Neural cell (in vitro differentiated cells): ENCODE data around the gene SLX4IP.

Experiments used
- EP300 ChIP-seq: fragments of 450-650 bp; conservative IDR thresholded peaks from 2 replicates; pipeline ENCODE4 v1.6.1; 2014; ENCODE audit warnings: antibody characterized with exemption, mild to moderate bottlenecking, moderate library complexity; ENCODE audit not compliant: poor library complexity, severe bottlenecking
- TF ChIP-seq, protein P1 (sequence below): fragments of 450-650 bp; IDR thresholded peaks from 2 replicates; pipeline ENCODE4 v1.5.1; 2014; ENCODE audit warnings: antibody characterized with exemption, mild to moderate bottlenecking, moderate library complexity; ENCODE audit not compliant: poor library complexity, severe bottlenecking

DNA sequence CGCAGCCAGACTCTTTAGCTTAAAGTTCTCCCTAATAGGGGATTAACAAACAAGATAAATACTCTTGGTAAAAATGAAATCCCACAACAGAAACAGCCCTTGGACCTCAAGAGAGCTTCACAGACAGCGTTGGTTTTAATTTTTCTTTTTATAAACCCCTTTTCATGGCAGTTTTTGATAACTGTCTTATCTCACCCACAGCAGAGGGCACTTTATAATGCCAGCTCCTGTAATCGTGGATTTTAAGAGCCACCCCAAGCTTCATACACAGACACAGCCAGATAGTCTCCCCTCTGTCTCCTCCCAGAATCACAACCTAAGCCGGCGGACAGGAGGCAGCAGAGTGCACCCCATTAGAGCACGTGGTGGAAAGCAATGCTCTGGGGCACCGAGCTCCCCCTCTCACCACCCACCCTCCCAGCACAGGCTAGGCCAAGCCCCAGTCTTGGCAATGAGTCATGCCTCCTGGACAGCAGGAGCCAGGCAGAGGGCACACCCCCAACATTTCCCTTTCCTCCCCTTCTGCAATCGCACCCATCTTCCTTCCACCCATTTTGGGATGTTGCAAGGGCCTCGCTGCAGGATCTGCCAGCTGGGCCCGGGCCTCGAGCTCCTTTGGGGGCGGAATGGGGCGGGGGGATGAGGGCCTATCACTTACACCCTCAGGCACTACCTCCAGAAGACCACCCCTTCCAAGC lies 236.3 kb downstream of the SLX4IP start:
- TF ChIP-seq, protein P1, sequence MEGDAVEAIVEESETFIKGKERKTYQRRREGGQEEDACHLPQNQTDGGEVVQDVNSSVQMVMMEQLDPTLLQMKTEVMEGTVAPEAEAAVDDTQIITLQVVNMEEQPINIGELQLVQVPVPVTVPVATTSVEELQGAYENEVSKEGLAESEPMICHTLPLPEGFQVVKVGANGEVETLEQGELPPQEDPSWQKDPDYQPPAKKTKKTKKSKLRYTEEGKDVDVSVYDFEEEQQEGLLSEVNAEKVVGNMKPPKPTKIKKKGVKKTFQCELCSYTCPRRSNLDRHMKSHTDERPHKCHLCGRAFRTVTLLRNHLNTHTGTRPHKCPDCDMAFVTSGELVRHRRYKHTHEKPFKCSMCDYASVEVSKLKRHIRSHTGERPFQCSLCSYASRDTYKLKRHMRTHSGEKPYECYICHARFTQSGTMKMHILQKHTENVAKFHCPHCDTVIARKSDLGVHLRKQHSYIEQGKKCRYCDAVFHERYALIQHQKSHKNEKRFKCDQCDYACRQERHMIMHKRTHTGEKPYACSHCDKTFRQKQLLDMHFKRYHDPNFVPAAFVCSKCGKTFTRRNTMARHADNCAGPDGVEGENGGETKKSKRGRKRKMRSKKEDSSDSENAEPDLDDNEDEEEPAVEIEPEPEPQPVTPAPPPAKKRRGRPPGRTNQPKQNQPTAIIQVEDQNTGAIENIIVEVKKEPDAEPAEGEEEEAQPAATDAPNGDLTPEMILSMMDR, result peak; percentile 63
- TF ChIP-seq EP300, result no peak
